K562 (cell line): ENCODE data around the gene TNRC6B. TPM values are rescaled to one million over a fixed set of nuclear protein-coding genes. Genes with fewer than 3 reads are reported as not detected.
A peak's percentile ranks its signal among the peaks of the same experiment; 100 is the strongest.

ENCODE experiments used
- ATAC-seq: fragments of 200-7000 bp; cut with Tn5 transposase; 3 replicates; pipeline ENCODE4 v1.9.1; 2020; ENCODE audit warnings: moderate library complexity
- BruUV-seq: library from RNA; stranded (reverse); fragments of 400-500 nt; replicated peaks from 2 replicates; lab custom pipeline; 2021; lab: Mats Ljungman, UMichigan
- CTCF ChIA-PET: fragments of 300-600 bp; formaldehyde crosslinking; extraction: SDS; loops from one replicate; lab custom pipeline; 2021; ENCODE audit warnings: low intra/inter-chr PET ratio; lab: Yijun Ruan, JAX
- POLR2A ChIA-PET: fragments of 300-600, 350-650 bp; sonication (Branson Sonifier 250); formaldehyde crosslinking; extraction: SDS; loops from one replicate; lab custom pipeline; 2021; ENCODE audit warnings: antibody characterized with exemption, inconsistent platforms; lab: Yijun Ruan, JAX
- DNase-seq, 4 experiments: peaks; one replicate each; pipeline versions ENCODE4 v3.0.0 to v3.0.0-alpha.2; 2011 to 2018; ENCODE audit warnings: low spot score in 3 of 4, mixed read lengths in 3 of 4; ENCODE audit errors: extremely low read depth in 1 of 4
- FAIRE-seq: peaks from 2 replicates; lab custom pipeline; 2011; peaks lifted over from hg19 to GRCh38; lab: Jason Lieb, UNC
- H2AFZ ChIP-seq: 2 replicates; pipeline ENCODE4 v1.6.0; 2011; ENCODE audit warnings: low read depth, low read length, control low read depth, inconsistent platforms
- H3K27ac ChIP-seq: fragments of 200-600 bp; 3 replicates; pipeline ENCODE4 v1.8.0; 2011; ENCODE audit warnings: low read depth, mild to moderate bottlenecking, control low read depth, inconsistent platforms, low read length, moderate library complexity, mixed read lengths; ENCODE audit errors: extremely low read depth
- H3K27me3 ChIP-seq, 2 experiments: fragments of 300-600 bp in 1 of 2; 2 replicates in 1 of 2; 3 replicates in 1 of 2; pipeline versions ENCODE4 v1.6.0 to v1.8.0; 2011; ENCODE audit warnings: inconsistent platforms in 2 of 2, low read length in 2 of 2, mild to moderate bottlenecking in 1 of 2, mixed read lengths in 1 of 2, moderate library complexity in 1 of 2; ENCODE audit not compliant: control insufficient read depth in 2 of 2, insufficient read depth in 2 of 2
- H3K36me3 ChIP-seq: fragments of 300-600 bp; 3 replicates; pipeline ENCODE4 v1.8.0; 2011; ENCODE audit warnings: mild to moderate bottlenecking, low read length, inconsistent platforms; ENCODE audit not compliant: control insufficient read depth, insufficient read depth
- H3K4me1 ChIP-seq, 2 experiments: fragments of 200-600 bp in 1 of 2; replicated peaks in 1 of 2; 2 replicates in 1 of 2; 3 replicates in 1 of 2; pipeline versions ENCODE4 v1.5.1 to v1.8.0; 2011; ENCODE audit warnings: inconsistent platforms in 2 of 2, low read length in 2 of 2, mild to moderate bottlenecking in 1 of 2, mixed read lengths in 1 of 2, moderate library complexity in 1 of 2; ENCODE audit not compliant: control insufficient read depth in 2 of 2, insufficient read depth in 2 of 2
- H3K4me2 ChIP-seq: 2 replicates; pipeline ENCODE4 v1.6.1; 2011; ENCODE audit warnings: low read length, control low read depth, inconsistent platforms, mixed read lengths; ENCODE audit not compliant: insufficient read depth
- H3K4me3 ChIP-seq: fragments of 200-600 bp; sonication (generic), shearing (Covaris generic); 2 replicates; pipeline ENCODE4 v1.5.1; 2016; ENCODE audit warnings: control low read depth, inconsistent platforms
- H3K79me2 ChIP-seq: fragments of 200-600 bp; 3 replicates; pipeline ENCODE4 v1.8.0; 2011; ENCODE audit warnings: low read length, inconsistent platforms; ENCODE audit not compliant: control insufficient read depth, insufficient read depth
- H3K9ac ChIP-seq, 2 experiments: 2 replicates each; pipeline versions ENCODE4 v1.6.0 to v1.6.1; 2011; ENCODE audit warnings: low read depth in 2 of 2, low read length in 2 of 2, control low read depth in 1 of 2, inconsistent platforms in 1 of 2, mild to moderate bottlenecking in 1 of 2, mixed read lengths in 1 of 2; ENCODE audit not compliant: insufficient read depth in 1 of 2
- H3K9me1 ChIP-seq: one replicate; pipeline ENCODE4 v1.6.0; 2011; ENCODE audit warnings: inconsistent platforms, mild to moderate bottlenecking, low read length, moderate library complexity; ENCODE audit not compliant: control insufficient read depth, insufficient read depth
- H3K9me3 ChIP-seq: replicated peaks from 2 replicates; pipeline ENCODE4 v1.5.1; 2011; ENCODE audit warnings: low read depth, low read length, inconsistent platforms; ENCODE audit not compliant: control insufficient read depth, insufficient read depth
- H4K20me1 ChIP-seq: replicated peaks from 2 replicates; pipeline ENCODE4 v1.6.1; 2011; ENCODE audit warnings: low read length, inconsistent platforms, mixed read lengths; ENCODE audit not compliant: control insufficient read depth, insufficient read depth
- DACH1 ChIP-seq: fragments of 450-650 bp; IDR thresholded peaks from 2 replicates; pipeline ENCODE4 v1.6.1; 2018; ENCODE audit not compliant: partially characterized antibody
- FOSL1 ChIP-seq: fragments of 200-800 bp; sonication (Bioruptor generic); conservative IDR thresholded peaks from 2 replicates; pipeline ENCODE4 v1.6.1; 2016; ENCODE audit warnings: missing genetic modification characterization, missing compliant biosample characterization
- MEIS2 ChIP-seq: fragments of 450-650 bp; IDR thresholded peaks from 2 replicates; pipeline ENCODE4 v1.6.1; 2014; ENCODE audit warnings: mild to moderate bottlenecking; ENCODE audit not compliant: partially characterized antibody
- MTA2 ChIP-seq: fragments of 450-650 bp; IDR thresholded peaks from 2 replicates; pipeline ENCODE4 v1.6.1; 2016; ENCODE audit warnings: low read depth
- MYNN ChIP-seq, 2 experiments: sonication (generic); formaldehyde crosslinking in 1 of 2; IDR thresholded peaks; 2 replicates each; pipeline versions ENCODE4 v1.5.0 to v1.6.1; 2016 to 2020; ENCODE audit warnings: antibody characterized with exemption in 1 of 2, missing genetic modification reagents in 1 of 2
- SMAD1 ChIP-seq: fragments of 150-350 bp; IDR thresholded peaks from 2 replicates; pipeline ENCODE4 v1.6.1; 2014; ENCODE audit warnings: low read length, low read depth; ENCODE audit not compliant: partially characterized antibody
- ZNF778 ChIP-seq: fragments of 450-650 bp; formaldehyde crosslinking; IDR thresholded peaks from 2 replicates; pipeline ENCODE4 v1.4.0; 2020; ENCODE audit warnings: mild to moderate bottlenecking, moderate library complexity
- WGBS: fragments of 100-300 bp; shearing (Covaris generic); methylation state at CpG from one replicate; pipeline ENCODE4 v1.1.6; 2016; ENCODE audit warnings: low coverage, mixed read lengths; ENCODE audit not compliant: insufficient coverage; ENCODE audit errors: missing lambda C conversion rate; 5-methylcytosine and 5-hydroxymethylcytosine counted together
- in situ Hi-C: fragments of 300-500 bp; cut with MboI; formaldehyde crosslinking; loops from 4 replicates; pipeline ENCODE4 v1.15.0; 2018; ENCODE audit warnings: inconsistent platforms, mixed read lengths
- intact Hi-C: fragments of 100-400 bp; cut with micrococcal nuclease; formaldehyde crosslinking; loops from 2 replicates; pipeline ENCODE4 v1.14.2; 2022
- polyA plus RNA-seq, 8 experiments: library from polyadenylated mRNA; depleted of rRNA in 4 of 8; stranded (reverse) in 5 of 8; unstranded in 3 of 8; fragments of >200 nt; fragmentation: Nextera tagmentation in 2 of 8; fragmentation: Illumina TruSeq in 1 of 8; extraction: Ambion mirVana in 2 of 8; extraction: Trizol in 1 of 8; gene quantifications; 2 replicates each; pipeline versions ENCODE4 v1.2.1 to v1.2.3, GENCODE V29; 2011 to 2014; ENCODE audit warnings: inconsistent platforms in 1 of 8, missing spikeins in 1 of 8
- total RNA-seq, 7 experiments: library from RNA; depleted of rRNA in 6 of 7; stranded (reverse); fragments of >200 nt in 6 of 7; fragmentation: Illumina TruSeq in 2 of 7; extraction: Trizol in 2 of 7; gene quantifications; 2 replicates each; pipeline versions ENCODE4 v1.2.1 to v1.2.3, GENCODE V29; 2011 to 2021; ENCODE audit warnings: low replicate concordance in 1 of 7
- TF ChIP-seq, protein P1 (sequence below), 2 experiments: IDR thresholded peaks in 1 of 2; conservative IDR thresholded peaks in 1 of 2; 2 replicates each; pipeline ENCODE4 v1.6.1; 2016; ENCODE audit warnings: low read depth in 2 of 2, mild to moderate bottlenecking in 1 of 2, missing compliant biosample characterization in 1 of 2, missing genetic modification characterization in 1 of 2, moderate library complexity in 1 of 2
- TF ChIP-seq, protein P2 (sequence below): fragments of 250-450 bp; sonication (Bioruptor Pico); IDR thresholded peaks from 2 replicates; pipeline ENCODE4 v1.8.0; 2022; ENCODE audit warnings: moderate library complexity, mild to moderate bottlenecking, inconsistent platforms

The TNRC6B gene
- total and polyA plus RNA-seq, 9 of the 15 experiments (the other 6 are each of a cell fraction or from before 2014, with no cell fraction given): 0.96 to 18.8 (median 10.8) TPM

DNA sequence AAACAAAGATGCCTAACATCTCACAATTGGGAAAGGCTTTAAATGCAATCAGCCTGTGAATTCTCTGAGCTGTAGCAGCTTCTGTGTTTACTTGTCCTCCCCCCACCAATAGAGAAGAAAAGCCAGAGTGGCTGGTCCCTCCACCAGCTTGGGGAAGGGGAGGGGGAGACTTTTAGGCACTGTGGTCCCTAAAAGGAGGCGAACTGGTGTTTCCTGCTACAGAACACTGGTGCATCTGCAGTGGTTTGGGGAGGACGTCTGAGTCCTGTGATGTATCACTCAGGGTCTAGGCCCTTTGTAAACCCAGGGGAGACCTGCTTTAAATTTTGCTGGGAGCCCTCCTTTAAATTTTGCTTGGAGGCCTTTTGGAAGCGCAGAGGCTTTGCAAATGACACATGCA, 16.9 kb downstream of the TNRC6B start (continued):
- no peak for TF ChIP-seq SMAD1

DNA sequence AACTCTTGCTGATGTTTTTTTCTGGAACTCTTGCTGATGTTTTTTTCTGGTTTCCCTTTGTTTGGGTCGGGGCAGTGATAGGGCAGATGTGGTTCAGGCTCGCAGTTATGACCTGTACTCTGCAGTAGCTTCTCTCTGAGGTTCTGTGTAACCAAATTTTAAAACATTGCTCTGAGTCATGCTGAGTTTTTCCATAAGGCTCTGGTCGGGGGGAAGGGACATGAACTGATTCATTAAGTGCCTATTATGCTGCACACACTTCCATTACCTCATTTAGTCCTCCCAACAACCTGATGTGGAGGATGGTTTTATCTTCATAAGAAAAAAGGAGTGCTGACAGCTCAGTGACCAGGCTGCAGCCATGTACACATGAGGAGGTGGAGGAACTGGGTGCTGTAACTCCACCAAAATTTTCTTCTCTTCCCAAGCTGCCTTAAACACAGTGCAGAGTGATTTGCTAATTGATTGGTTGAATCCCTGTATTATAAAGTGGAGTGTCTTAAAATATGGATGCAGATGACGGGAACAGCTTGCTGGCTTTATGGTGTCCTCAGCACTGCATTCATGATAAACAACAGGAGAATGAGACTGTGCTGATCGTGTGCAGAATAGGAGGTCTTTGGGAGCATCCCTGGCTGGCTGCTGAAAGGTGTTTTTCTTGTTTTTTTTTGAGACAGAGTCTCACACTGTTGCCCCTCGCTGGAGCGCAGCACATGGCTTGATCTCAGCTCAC, 19.1 kb downstream of the TNRC6B start:
- Histone ChIP-seq H3K4me3 (no peak overlapping the region), H3K4me2 (no peak overlapping the region), H3K36me3 (peaks cover 5% of the 10 kb centered on the region; the same call in 2 of the 3 replicates), H3K79me2 (peaks cover 93% of the 10 kb centered on the region), H2AFZ (no peak overlapping the region), H3K27ac (no peak overlapping the region), H3K9me1 (peaks cover 3% of the 10 kb centered on the region), H3K9ac (no peak overlapping the region), H3K27me3 (no peaks in the 10 kb centered on the region), H3K9me3 (no peaks in the 10 kb centered on the region), H4K20me1 (peaks cover 4% of the 10 kb centered on the region; the same call in 1 of the 2 replicates), H3K4me1 (peaks cover 18 to 28% of the 10 kb centered on the region in 2 experiments; a peak in 4 of 5 replicates)
- no peak for DNase-seq
- POLR2A ChIA-PET: interaction anchor here (0.6 to 0.8 kb wide), 3 partner anchors 93 to 659 kb away, joined by 3 read pairs; no protein-coding TSS in a partner anchor
- TF ChIP-seq, protein P1, sequence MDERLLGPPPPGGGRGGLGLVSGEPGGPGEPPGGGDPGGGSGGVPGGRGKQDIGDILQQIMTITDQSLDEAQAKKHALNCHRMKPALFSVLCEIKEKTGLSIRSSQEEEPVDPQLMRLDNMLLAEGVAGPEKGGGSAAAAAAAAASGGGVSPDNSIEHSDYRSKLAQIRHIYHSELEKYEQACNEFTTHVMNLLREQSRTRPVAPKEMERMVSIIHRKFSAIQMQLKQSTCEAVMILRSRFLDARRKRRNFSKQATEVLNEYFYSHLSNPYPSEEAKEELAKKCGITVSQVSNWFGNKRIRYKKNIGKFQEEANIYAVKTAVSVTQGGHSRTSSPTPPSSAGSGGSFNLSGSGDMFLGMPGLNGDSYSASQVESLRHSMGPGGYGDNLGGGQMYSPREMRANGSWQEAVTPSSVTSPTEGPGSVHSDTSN (CRISPR knock-in tag; IDR thresholded peaks at IDR 0.05; ENCODE audit: low read depth): no peak
- TF ChIP-seq, protein P1 (tag; conservative IDR thresholded peaks at IDR 0.05; ENCODE audit: low read depth): peak; percentile 58
- TF ChIP-seq MTA2: no peak
- TF ChIP-seq, protein P2, sequence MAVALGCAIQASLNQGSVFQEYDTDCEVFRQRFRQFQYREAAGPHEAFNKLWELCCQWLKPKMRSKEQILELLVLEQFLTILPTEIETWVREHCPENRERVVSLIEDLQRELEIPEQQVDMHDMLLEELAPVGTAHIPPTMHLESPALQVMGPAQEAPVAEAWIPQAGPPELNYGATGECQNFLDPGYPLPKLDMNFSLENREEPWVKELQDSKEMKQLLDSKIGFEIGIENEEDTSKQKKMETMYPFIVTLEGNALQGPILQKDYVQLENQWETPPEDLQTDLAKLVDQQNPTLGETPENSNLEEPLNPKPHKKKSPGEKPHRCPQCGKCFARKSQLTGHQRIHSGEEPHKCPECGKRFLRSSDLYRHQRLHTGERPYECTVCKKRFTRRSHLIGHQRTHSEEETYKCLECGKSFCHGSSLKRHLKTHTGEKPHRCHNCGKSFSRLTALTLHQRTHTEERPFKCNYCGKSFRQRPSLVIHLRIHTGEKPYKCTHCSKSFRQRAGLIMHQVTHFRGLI (CRISPR knock-in tag): no peak
- no peak for TF ChIP-seq MYNN (IDR thresholded peaks at IDR 0.05)
- no peak for TF ChIP-seq MYNN (CRISPR knock-in tag; IDR thresholded peaks at IDR 0.05)
- 0 out of 2 replicates have a peak, but pooled peaks have one; percentile 20 for TF ChIP-seq FOSL1
- TF ChIP-seq ZNF778 (CRISPR knock-in tag): no peak
- TF ChIP-seq MEIS2: peak; percentile 44
- peak; percentile 41 for TF ChIP-seq DACH1
- CTCF ChIA-PET: no interaction called here
- WGBS: 50% methylated on average over 7 of the region's 7 CpGs
- intact Hi-C loops: no loop called here
- BruUV-seq: no TSS peak
- in situ Hi-C loops: no loop called here
- no peak for ATAC-seq
- FAIRE-seq: no peak
